PFSK-1 (cell line): ENCODE measurements around the gene SORD.

Source experiments
- FOXP2 ChIP-seq: optimal IDR thresholded peaks from 2 replicates; pipeline ENCODE3; 2011; ENCODE audit warnings: borderline replicate concordance, control low read depth, inconsistent platforms; ENCODE audit not compliant: insufficient read depth; ENCODE audit errors: extremely low read length, extremely low read depth
- POLR2AphosphoS5 ChIP-seq: IDR thresholded peaks from 2 replicates; pipeline ENCODE4 v1.6.1; 2012; ENCODE audit warnings: low read depth, mild to moderate bottlenecking, control low read depth, low read length, moderate library complexity
- SIN3A ChIP-seq: IDR thresholded peaks from 2 replicates; pipeline ENCODE4 v1.6.1; 2012; ENCODE audit warnings: mild to moderate bottlenecking, low read length, moderate library complexity, borderline replicate concordance; ENCODE audit not compliant: insufficient read depth
- TAF1 ChIP-seq: IDR thresholded peaks from 2 replicates; pipeline ENCODE4 v1.6.1; 2012; ENCODE audit warnings: low read length, control low read depth, borderline replicate concordance; ENCODE audit not compliant: insufficient read depth
- TF ChIP-seq, protein P1 (sequence below), 2 experiments: IDR thresholded peaks; 2 replicates each; pipeline versions ENCODE4 v1.6.1 to v1.8.0; 2011 to 2012; ENCODE audit warnings: low read depth in 2 of 2, low read length in 2 of 2, control low read depth in 1 of 2, inconsistent platforms in 1 of 2, mild to moderate bottlenecking in 1 of 2, moderate library complexity in 1 of 2; ENCODE audit not compliant: insufficient read depth in 1 of 2

SORD gene

DNA sequence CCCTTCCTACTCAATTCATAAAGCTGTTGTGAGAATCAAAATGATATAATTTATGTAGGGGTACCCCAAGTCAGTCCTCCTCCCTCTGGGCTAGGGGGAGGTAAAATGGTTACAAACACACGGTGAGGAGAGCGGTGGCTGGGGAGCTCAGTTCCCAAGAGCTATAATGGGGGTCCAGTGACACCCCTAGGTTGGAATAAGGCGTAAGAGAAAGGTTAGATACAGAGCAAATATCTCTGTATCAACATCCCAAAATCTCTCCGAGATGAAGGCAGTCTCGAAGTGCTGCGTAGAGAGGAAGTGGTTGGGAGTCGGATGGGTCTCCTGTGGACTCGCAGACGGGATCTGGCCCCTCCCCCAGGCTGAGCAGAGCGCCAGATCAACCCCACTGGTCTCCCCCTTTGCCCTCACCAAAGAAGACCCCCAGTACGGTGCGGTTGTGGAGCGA, 89.2 kb downstream of the SORD start:
- TF ChIP-seq TAF1 (no peak), FOXP2 (no peak), POLR2AphosphoS5 (no peak), SIN3A (no peak)
- TF ChIP-seq, protein P1, sequence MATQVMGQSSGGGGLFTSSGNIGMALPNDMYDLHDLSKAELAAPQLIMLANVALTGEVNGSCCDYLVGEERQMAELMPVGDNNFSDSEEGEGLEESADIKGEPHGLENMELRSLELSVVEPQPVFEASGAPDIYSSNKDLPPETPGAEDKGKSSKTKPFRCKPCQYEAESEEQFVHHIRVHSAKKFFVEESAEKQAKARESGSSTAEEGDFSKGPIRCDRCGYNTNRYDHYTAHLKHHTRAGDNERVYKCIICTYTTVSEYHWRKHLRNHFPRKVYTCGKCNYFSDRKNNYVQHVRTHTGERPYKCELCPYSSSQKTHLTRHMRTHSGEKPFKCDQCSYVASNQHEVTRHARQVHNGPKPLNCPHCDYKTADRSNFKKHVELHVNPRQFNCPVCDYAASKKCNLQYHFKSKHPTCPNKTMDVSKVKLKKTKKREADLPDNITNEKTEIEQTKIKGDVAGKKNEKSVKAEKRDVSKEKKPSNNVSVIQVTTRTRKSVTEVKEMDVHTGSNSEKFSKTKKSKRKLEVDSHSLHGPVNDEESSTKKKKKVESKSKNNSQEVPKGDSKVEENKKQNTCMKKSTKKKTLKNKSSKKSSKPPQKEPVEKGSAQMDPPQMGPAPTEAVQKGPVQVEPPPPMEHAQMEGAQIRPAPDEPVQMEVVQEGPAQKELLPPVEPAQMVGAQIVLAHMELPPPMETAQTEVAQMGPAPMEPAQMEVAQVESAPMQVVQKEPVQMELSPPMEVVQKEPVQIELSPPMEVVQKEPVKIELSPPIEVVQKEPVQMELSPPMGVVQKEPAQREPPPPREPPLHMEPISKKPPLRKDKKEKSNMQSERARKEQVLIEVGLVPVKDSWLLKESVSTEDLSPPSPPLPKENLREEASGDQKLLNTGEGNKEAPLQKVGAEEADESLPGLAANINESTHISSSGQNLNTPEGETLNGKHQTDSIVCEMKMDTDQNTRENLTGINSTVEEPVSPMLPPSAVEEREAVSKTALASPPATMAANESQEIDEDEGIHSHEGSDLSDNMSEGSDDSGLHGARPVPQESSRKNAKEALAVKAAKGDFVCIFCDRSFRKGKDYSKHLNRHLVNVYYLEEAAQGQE (IDR thresholded peaks at IDR 0.05; ENCODE audit: insufficient read depth in 1 of 2, low read depth in 2 of 2, low read length in 2 of 2), result no peak

DNA sequence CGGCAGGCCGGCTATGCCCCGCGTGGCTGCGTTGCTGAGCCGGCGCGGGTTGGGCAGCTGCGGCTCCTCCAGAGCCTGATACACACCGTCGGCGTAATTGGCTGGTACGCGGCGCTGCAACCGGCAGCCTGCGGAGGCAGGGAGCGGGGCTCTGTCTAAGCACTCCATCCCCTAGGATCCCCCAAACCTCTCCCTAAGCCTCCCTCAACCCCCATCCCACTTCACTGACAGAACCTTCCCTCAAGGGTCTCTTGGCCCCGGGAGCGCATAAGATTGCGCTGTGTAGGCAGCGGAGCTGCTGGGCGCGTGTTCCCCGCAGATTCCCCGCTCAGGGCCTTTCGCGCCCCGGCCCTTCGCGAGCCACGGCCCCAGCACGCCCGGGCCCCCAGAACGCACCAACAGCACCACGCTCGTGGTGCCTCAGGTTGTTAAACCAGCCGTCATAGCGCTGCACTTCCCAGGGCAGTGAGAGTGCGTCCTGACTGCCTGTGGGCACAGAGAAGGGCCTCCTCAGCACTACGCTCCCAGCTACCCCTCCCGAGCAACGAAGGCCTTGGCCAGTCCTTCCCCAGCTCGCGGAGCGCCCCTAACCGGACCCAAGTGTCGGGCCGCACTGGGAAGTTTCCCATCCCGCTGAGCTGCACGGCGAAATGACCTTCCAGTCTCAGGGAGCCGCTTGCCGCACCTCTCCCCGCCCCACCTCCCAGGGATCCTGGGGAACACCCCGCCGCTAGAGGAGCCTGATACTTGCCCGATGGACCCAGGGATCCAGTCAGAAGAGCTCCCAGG, 89.8 kb downstream of the SORD start:
- TF ChIP-seq SIN3A (no peak), POLR2AphosphoS5 (no peak), FOXP2 (no peak), TAF1 (no peak)
- TF ChIP-seq, protein P1 (IDR thresholded peaks at IDR 0.05; ENCODE audit: insufficient read depth in 1 of 2, low read depth in 2 of 2, low read length in 2 of 2), result no peak

DNA sequence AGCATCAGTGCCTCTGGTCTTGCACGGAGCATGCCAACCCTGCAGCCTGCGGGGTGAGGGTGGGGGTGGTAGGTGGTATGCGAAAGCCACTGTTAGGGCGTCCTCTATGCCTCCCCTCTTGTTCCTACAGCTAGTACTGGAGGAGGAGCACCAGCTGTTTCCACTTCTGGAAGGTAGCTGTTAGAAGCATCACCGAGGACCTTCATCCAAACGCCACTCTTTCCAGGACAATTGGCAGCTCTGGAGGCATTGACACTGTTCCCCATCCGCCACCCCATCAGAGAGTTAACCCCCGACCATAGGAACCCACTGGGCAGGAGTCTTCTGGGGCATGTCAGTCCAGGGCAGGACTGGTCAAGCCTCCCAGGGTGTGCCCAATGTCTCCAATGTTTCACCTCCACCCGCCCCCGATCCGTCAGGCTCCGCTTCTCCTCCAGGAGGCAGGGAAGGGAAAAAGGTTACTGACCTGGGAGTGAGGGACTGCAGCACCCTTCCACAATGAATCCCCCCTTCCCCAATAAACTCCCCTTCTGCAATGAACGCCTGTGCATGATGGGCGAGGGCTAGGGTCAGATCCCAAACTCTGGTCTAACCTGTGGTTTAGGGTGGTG, 90.5 kb downstream of the SORD start:
- TF ChIP-seq FOXP2 (no peak), SIN3A (no peak), TAF1 (no peak), POLR2AphosphoS5 (no peak)
- TF ChIP-seq, protein P1 (IDR thresholded peaks at IDR 0.05; ENCODE audit: insufficient read depth in 1 of 2, low read depth in 2 of 2, low read length in 2 of 2), result no peak

DNA sequence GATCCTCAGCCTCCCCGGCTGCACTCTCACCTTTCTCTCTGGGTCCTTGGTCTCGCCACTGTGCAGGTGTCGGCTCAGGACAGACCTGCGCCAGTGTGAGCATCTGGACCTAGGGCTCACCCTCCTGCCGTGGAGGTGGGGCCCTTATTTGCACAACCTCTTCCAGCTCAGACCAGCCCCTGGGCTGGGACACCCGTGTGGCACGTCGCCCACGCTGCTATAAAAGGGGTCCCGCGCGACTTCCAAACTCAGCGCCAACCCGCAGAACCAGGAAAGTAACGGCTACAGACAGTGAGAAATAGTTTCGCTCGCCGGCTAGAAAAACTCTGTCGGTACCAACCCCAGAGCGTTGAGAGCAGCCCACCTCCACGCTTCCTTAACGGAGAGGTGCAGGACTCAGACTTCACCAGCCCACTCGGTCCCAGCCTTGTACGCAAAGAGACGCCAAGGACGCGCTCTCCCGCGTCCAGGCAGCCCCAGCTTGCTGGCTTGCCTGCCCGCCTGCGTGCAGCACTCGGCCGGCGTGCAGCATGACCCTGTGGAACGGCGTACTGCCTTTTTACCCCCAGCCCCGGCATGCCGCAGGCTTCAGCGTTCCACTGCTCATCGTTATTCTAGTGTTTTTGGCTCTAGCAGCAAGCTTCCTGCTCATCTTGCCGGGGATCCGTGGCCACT, 91.2 kb downstream of the SORD start, which contains the start of the genes DUOX2 and DUOXA2:
Gene DUOX2 (minus strand): TSS at position 97 of the 675 bp plus-strand sequence. CDS start 761 bp downstream, outside the sequence.
Gene DUOXA2 (plus strand): TSS at position 251 of the 675 bp plus-strand sequence. CDS start 280 bp downstream, at position 531.
- TF ChIP-seq POLR2AphosphoS5 (no peak), SIN3A (no peak), FOXP2 (no peak), TAF1 (no peak)
- TF ChIP-seq, protein P1 (IDR thresholded peaks at IDR 0.05; ENCODE audit: insufficient read depth in 1 of 2, low read depth in 2 of 2, low read length in 2 of 2), result no peak
